HG03175 (cell line): ENCODE results near the gene ARHGAP22.
"Not testable (repeated sequence)": the region's sequence is repeated elsewhere in the genome, so short reads cannot be mapped to it uniquely, and the experiment has no call there.

Experiments
- ATAC-seq: cut with Tn5 transposase; IDR thresholded peaks from one replicate; pipeline ENCODE4 v1.9.1; 2021; ENCODE audit warnings: mild to moderate bottlenecking, moderate library complexity; ENCODE audit not compliant: unreplicated experiment

ARHGAP22 gene

GRCh38 chr10:48442090-48442808, 162.6 kb downstream of the ARHGAP22 start:
- no peak for ATAC-seq

- ATAC-seq: no peak
These were observed 164.1 kb downstream of the ARHGAP22 start for GRCh38 chr10:48440771-48441170.

GRCh38 chr10:48439581-48440041, 165.3 kb downstream of the ARHGAP22 start:
- ATAC-seq: no peak

- ATAC-seq: no peak
These were observed 165.8 kb downstream of the ARHGAP22 start for GRCh38 chr10:48439031-48439430.

- no peak for ATAC-seq
These were observed 167.3 kb downstream of the ARHGAP22 start for GRCh38 chr10:48437546-48437945.

GRCh38 chr10:48431871-48432270, 173.0 kb downstream of the ARHGAP22 start:
- no peak for ATAC-seq

GRCh38 chr10:48430402-48430993, 174.4 kb downstream of the ARHGAP22 start:
- ATAC-seq: no peak

- ATAC-seq: no peak
These were observed 175.6 kb downstream of the ARHGAP22 start for GRCh38 chr10:48429309-48429708.

GRCh38 chr10:48428896-48429295, 176.0 kb downstream of the ARHGAP22 start:
- no peak for ATAC-seq

- ATAC-seq: no peak
These were observed 181.0 kb downstream of the ARHGAP22 start for GRCh38 chr10:48423884-48424283.

GRCh38 chr10:48421862-48422261, 183.0 kb downstream of the ARHGAP22 start:
- not testable (repeated sequence) for ATAC-seq

- ATAC-seq: no peak
These were observed 185.2 kb downstream of the ARHGAP22 start for GRCh38 chr10:48419714-48420113.

- ATAC-seq: peak; percentile 45
These were observed 186.6 kb downstream of the ARHGAP22 start for GRCh38 chr10:48418189-48418788.

- ATAC-seq: no peak
These were observed 187.5 kb downstream of the ARHGAP22 start for GRCh38 chr10:48417374-48417773.

GRCh38 chr10:48416584-48417232, 188.2 kb downstream of the ARHGAP22 start:
- no peak for ATAC-seq

GRCh38 chr10:48414778-48415177, 190.1 kb downstream of the ARHGAP22 start:
- ATAC-seq: no peak

GRCh38 chr10:48414160-48414559, 190.7 kb downstream of the ARHGAP22 start:
- no peak for ATAC-seq

GRCh38 chr10:48412933-48413332, 191.9 kb downstream of the ARHGAP22 start:
- no peak for ATAC-seq

- no peak for ATAC-seq
These were observed 192.8 kb downstream of the ARHGAP22 start for GRCh38 chr10:48412081-48412480.

- no peak for ATAC-seq
These were observed 193.4 kb downstream of the ARHGAP22 start for GRCh38 chr10:48411510-48411909.

GRCh38 chr10:48410503-48410902, 194.4 kb downstream of the ARHGAP22 start:
- ATAC-seq: no peak

GRCh38 chr10:48406658-48407057, 198.2 kb downstream of the ARHGAP22 start:
- ATAC-seq: no peak
